ENCODE measurements around the gene CLIC6. TPM values are rescaled to one million over a fixed set of nuclear protein-coding genes. Genes with fewer than 3 reads are reported as not detected.

CLIC6 gene
- total RNA-seq, 4 donors from 2014 or later: 2.1 to 5.9 (median 3.3) TPM

- DNase-seq (ENCODE audit: low spot score in 2 of 2): no peak
- TF ChIP-seq CTCF (IDR thresholded peaks at IDR 0.05): no peak
- TF ChIP-seq POLR2A (IDR thresholded peaks at IDR 0.05): no peak
- H3K4me3 ChIP-seq (ENCODE audit: low read depth, poor library complexity, severe bottlenecking): no peak overlapping the region
- intact Hi-C loops (cut with DNase I; ENCODE audit: low total_unique reads): no loop called here
- WGBS, 2 donors: 79 to 87% methylated on average over 4 of the region's 4 CpGs
Measured at GRCh38 chr21:34671891-34672290, 3.1 kb downstream of the CLIC6 start.

GRCh38 chr21:34673006-34673405 lies 4.2 kb downstream of the CLIC6 start:
- no peak overlapping the region for H3K4me3 ChIP-seq (ENCODE audit: low read depth, poor library complexity, severe bottlenecking)
- intact Hi-C loops (cut with DNase I; ENCODE audit: low total_unique reads): no loop called here
- no peak for DNase-seq (ENCODE audit: low spot score in 2 of 2)
- WGBS, 2 donors: 64 to 66% methylated on average over 3 of the region's 3 CpGs
- no peak for TF ChIP-seq POLR2A (IDR thresholded peaks at IDR 0.05)
- TF ChIP-seq CTCF (IDR thresholded peaks at IDR 0.05): no peak

- intact Hi-C loops (cut with DNase I; ENCODE audit: low total_unique reads): no loop called here
- TF ChIP-seq CTCF (IDR thresholded peaks at IDR 0.05) (no peak), POLR2A (IDR thresholded peaks at IDR 0.05) (no peak)
- DNase-seq (ENCODE audit: low spot score in 2 of 2): no peak
- H3K4me3 ChIP-seq (ENCODE audit: low read depth, poor library complexity, severe bottlenecking): no peak overlapping the region
Measured at GRCh38 chr21:34674468-34674867, 5.7 kb downstream of the CLIC6 start.

- WGBS, 2 donors: 71 to 92% methylated on average over 5 of the region's 5 CpGs
- TF ChIP-seq CTCF (IDR thresholded peaks at IDR 0.05) (no peak), POLR2A (IDR thresholded peaks at IDR 0.05) (no peak)
- no peak overlapping the region for H3K4me3 ChIP-seq (ENCODE audit: low read depth, poor library complexity, severe bottlenecking)
- DNase-seq (ENCODE audit: low spot score in 2 of 2): no peak
- intact Hi-C loops (cut with DNase I; ENCODE audit: low total_unique reads): no loop called here
Measured at GRCh38 chr21:34675871-34676270, 7.1 kb downstream of the CLIC6 start.

GRCh38 chr21:34679051-34679450 lies 10.3 kb downstream of the CLIC6 start:
- 47 to 61% methylated on average over 5 of the region's 5 CpGs for WGBS, 2 donors

More at GRCh38 chr21:34679051-34679450, 10.3 kb downstream of the CLIC6 start:
- intact Hi-C loops (cut with DNase I; ENCODE audit: low total_unique reads): no loop called here
- H3K4me3 ChIP-seq (ENCODE audit: low read depth, poor library complexity, severe bottlenecking): no peak overlapping the region
- no peak for DNase-seq (ENCODE audit: low spot score in 2 of 2)
- TF ChIP-seq CTCF (IDR thresholded peaks at IDR 0.05) (no peak), POLR2A (IDR thresholded peaks at IDR 0.05) (no peak)
